Keratinocyte (primary cell): ENCODE data around the gene BRIP1.

ENCODE experiments used
- CTCF ChIP-seq, 3 experiments: IDR thresholded peaks in 1 of 3; conservative IDR thresholded peaks in 1 of 3; optimal IDR thresholded peaks in 1 of 3; 2 replicates in 2 of 3; 3 replicates in 1 of 3; pipeline versions ENCODE3 to v1.5.1; 2011; ENCODE audit warnings: low read length in 3 of 3, mild to moderate bottlenecking in 3 of 3, moderate library complexity in 2 of 3, control low read depth in 1 of 3, inconsistent platforms in 1 of 3; ENCODE audit not compliant: insufficient read depth in 2 of 3; ENCODE audit errors: extremely low read depth in 1 of 3
- EZH2 ChIP-seq: IDR thresholded peaks from one replicate; pipeline ENCODE4 v1.6.1; 2012; ENCODE audit warnings: inconsistent platforms, mild to moderate bottlenecking, low read length, moderate library complexity

- no peak for TF ChIP-seq CTCF (optimal IDR thresholded peaks at IDR 0.05 in 1 of 3, IDR thresholded peaks at IDR 0.05 in 1 of 3, conservative IDR thresholded peaks at IDR 0.05 in 1 of 3; ENCODE audit: extremely low read depth in 1 of 3, insufficient read depth in 2 of 3, low read length in 3 of 3)
- no peak for TF ChIP-seq EZH2
These were observed 140.9 kb downstream of the BRIP1 start for GRCh38 chr17:61722398-61722797.
